NCI-H1694 (cell line): ENCODE data around the gene EBF4.
"Not testable (repeated sequence)": the region's sequence is repeated elsewhere in the genome, so short reads cannot be mapped to it uniquely, and the experiment has no call there.

Source experiments
- DNase-seq: peaks from one replicate; lab custom pipeline; 2025; lab: John Stamatoyannopoulos, UW

Gene EBF4

DNA sequence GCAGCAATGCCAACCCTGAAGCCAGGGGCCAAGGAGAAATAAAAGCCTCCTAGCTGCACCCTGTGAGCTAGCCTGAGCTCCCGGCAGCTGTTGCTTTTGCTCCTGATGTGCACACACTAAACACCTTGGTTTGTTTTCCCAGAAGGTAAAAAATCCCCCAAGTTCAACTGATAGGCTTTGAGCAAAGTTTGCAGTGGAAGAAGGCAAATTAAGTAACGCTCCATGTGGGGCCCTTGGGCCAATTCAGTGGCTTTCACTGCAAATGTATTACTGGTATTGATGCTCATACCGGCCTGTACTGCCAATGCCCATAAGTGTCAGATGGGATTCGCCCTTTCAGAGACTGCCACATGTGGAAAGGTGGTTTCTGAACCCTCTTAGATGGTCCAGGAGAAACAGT is 19.1 kb upstream of the EBF4 start:
- DNase-seq = no peak

DNA sequence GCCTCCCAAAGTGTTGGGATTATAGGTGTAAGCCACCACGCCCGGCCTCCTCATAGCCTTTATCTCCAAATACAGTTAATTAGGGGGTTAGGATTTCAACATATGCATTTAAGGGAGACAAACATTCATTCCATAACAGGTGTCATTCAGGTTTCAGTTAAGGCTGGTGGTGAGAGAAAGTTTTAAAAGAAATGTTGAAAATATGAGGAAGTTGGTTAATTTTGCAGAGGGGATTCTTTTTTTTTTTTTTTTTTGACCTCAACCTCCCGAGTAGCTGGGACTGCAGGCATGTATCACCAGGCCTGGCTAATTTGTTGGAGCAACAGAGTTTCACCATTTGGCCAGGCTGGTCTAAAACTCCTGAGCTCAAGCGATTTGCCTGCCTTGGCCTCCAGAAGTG is 12.5 kb upstream of the EBF4 start:
- DNase-seq = no peak

DNA sequence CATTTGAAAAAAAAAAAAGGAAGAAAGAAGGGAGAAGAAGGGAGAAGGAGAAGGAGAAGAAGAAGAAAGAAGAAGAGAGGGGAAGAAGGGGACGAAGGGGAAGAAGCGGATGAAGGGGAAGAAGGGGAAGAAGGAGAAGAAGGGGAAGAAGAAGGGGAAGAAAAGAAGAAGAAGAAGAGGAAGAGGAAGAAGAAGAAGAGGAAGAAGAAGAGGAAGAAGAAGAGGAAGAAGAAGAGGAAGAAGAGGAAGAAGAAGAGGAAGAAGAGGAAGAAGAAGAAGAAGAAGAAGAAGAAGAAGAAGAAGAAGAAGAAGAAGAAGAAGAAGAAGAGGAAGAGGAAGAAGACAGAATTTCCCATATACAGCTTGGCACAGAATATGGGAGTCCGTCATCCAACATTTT is 10.5 kb upstream of the EBF4 start:
- not testable (repeated sequence) for DNase-seq

DNA sequence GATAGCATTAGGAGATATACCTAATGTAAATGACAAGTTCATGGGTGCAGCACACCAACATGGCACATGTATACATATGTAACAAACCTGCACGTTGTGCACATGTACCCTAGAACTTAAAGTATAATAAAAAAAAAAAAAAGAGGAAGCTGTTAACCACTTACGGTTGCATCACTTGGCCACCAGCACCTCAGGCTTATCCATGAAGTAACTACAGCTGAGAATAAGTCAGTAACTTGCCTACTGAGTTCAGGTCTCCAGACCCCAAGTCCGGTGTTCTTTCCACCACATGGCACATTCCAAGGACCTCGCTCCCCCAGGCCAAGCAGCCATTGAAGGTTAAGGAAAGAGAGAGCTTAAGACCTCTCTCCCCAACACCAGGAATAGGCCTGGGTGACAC is 7.8 kb upstream of the EBF4 start:
- DNase-seq = not testable (repeated sequence)

DNA sequence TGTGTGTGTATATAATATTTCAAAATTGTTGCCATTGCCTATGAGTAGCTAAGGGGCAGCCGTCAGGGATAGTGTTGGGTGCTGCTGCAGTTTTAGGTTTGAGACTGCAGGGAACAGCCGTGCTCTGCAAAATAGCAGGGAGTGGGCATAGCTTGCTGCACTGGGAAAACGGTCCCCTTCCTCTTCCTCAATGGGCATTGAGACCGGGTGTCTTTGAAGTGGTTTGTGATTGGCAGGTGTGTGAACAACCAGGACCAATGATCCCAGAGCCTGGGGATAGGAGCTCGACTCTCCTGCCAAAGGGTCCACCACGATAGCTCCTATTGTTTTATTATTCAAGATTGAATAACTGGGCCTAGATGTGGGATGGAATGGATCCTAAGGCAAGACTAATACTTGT is 5.1 kb upstream of the EBF4 start:
- DNase-seq = no peak

DNA sequence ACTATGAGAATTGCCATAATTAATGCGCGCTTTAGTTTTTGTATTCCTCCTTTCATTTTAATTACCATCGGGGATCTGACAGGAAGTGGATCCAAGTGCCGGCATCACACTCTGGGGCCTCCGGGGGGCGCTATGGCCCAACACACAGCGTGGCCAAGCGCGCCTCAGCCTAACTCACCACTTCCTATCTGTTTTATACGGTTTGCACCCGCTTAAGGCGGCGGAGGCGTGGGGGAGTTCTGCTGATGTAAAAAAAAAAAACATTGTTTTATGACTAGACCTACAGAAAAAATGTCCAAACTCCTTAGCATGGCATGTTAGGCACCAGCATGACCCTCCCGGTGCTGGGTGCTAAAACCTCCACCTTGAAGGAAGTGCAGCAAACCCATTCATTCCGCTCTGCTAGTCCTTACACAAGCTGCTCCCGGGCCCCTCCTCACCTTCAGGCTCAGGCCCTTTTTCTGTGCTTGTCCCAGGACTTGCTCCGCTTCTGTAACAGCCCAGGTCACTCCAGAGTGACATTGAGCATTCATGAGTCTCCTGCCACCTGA is 4.5 kb upstream of the EBF4 start:
- DNase-seq = peak; percentile 33

DNA sequence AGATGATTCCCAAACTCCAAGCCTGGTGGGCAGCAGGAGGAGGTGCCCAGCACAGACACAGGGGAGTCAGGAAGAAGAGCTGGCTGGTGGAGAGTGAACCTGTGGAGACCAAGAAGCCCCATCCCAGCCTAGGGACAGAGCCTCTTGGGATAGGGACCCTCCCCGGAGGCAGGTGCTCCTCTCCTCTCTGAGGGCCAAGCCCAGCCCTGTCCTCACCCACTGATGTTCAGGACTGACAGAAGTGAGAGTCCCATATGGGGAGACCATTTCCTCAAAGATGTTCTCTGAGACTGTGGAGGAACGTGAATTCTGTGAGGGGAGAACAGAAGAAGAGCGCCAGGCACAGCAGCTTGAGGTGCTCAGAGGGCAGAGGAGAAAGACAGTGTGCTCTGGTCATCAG is 2.4 kb upstream of the EBF4 start:
- no peak for DNase-seq

DNA sequence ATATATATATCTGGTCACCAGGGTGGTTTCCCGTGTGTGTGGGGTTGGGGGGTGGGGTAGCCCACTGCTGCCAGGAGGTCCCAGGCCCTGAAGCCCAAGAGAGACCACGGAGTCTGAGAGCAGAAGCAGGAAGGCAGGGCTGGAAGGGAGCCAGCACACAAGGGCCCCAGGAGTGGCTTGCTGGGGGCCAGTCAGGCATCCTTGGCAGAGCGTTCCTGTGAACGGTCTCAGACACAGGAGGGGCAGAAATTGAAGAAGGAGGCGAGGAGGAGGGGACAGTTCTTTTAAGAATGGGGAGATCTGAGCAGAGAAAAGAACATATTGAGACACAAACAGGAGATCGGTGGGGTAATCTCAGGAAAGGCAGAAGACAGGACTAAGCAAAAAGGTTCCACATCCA is 1.9 kb upstream of the EBF4 start:
- no peak for DNase-seq

DNA sequence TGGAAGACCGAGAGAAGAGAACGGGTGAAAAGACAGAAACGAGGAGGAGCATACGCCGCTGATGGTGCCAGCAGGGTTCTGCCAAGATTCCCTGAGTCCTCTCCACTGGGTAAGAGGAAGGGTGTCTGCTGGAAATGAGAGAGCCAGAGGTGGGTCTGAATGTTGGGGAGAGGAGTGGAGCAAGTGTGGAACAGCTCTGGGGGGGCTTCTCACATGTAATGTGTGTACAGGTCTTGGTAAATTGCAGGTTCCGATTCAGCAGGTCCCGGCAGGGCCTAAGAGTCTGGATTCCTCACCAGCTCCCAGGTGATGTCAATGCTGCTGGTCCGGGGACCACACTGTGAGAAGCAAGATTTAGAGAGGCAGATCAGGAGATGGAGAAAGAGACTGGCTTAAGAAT is 1.5 kb upstream of the EBF4 start:
- DNase-seq = no peak

DNA sequence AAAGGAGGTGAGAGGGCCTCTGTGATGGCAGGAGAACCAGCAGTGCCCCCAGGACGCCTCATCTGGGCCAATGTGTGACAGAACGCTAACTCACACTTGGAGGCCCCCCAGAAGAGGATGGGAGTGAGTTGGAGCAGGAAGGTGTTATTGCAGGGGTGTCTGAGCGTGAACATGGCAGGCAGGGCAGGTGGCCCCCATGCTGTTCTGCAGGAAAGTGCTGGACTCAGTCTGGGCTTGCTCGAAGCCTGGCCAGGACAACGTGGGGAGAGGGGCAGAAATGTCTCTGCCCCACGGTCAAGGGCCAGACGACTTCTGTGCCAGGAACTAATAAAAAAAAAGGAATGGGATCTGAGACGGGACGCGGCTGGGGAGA is 931 bp upstream of the EBF4 start:
- no peak for DNase-seq

DNA sequence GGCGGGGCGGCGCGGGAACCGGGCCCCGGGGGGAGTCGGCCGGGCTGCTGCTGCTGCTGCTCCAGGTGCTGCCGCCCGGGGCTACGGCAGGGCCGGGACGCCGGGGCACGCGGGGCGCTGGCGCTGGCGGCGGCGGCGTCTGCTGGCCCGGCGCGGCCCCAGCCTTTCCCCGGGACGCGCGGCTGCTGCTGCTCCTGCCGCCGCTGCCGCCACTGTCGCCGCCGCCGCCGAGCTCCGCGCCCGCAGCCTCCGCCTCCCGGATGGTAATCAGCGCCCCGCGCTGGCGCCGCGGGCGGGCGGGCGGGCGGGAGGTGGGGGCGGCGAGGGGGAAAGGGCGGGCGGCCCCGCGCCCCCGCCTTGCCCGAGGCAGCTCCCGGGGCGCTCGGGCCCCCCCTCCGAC is 306 bp downstream of the EBF4 start:
- no peak for DNase-seq

DNA sequence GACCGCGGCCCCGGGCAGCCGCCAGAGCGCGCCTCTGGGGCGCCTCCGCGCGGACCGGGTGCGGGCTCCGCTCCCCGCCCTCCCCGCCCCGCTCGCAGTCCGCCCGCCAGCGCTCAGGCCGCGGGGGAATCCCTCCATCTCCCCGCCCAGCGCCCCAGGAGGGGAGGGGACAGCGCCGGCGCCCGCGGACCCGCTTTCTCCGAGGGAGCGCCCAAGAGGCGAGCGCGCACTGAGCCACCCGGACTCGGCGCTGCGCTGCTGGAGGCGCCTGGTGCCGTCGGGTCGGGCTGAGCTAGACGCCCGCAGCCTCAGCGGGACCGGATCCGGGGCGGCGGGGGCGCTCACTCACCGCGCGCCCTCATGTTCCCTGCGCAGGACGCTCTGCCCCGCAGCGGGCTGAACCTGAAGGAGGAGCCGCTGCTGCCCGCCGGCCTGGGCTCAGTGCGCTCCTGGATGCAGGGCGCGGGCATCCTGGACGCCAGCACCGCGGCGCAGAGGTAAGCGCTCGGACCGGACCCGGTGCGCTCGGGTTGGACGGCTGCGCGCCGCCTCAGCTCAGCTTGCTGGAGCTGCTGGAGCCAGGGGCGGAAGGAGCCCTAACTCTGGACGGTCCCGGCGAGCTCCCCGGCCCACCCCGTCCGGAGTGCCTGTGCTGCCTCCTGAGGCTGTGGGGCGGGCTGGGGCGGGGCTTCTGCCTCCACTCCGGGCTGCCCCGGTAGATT is 867 bp downstream of the EBF4 start:
- DNase-seq = peak; percentile 6

DNA sequence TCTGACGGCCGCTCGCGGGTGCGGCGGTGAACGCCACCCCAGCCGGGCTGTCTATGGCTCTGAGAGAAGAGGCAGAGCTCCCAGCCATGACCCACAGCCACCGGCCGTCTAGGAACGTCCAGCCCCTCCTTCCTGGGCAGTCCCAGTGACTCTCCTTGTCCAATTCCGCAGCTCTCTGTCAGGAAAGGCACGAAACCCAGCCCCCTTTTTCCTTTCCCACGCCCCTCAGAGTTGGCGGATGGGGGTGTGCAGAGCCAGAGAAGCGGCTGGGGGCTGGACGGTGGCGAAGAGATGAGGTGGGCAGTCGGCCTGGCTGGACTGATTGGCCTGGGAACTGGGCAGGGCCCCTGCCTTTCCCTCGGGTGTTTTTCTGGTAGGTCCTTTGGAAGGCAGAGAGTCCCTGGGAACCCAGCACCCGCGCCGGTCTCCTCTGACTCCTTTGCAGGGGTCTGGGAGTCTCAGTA is 1.5 kb downstream of the EBF4 start:
- DNase-seq = no peak

DNA sequence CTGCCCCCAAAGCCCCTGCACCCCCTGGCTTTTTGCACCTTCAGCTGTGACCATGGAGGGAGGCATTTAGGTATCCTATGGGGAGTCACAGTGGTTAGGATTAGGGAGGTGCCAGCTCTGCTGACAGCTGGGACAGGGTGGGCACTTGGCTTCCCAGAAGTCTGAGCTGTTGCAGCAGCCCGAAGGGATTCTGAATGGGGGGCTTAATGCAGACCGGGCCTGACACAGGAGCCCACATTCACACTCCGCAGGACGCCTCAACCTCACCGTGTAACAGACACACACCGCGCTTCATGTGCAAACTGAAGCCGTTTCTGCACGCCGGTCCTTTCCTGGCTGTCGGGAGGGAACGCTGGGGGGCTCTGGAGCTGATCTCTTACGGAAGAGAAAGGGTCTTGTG is 1.9 kb downstream of the EBF4 start:
- DNase-seq = no peak

DNA sequence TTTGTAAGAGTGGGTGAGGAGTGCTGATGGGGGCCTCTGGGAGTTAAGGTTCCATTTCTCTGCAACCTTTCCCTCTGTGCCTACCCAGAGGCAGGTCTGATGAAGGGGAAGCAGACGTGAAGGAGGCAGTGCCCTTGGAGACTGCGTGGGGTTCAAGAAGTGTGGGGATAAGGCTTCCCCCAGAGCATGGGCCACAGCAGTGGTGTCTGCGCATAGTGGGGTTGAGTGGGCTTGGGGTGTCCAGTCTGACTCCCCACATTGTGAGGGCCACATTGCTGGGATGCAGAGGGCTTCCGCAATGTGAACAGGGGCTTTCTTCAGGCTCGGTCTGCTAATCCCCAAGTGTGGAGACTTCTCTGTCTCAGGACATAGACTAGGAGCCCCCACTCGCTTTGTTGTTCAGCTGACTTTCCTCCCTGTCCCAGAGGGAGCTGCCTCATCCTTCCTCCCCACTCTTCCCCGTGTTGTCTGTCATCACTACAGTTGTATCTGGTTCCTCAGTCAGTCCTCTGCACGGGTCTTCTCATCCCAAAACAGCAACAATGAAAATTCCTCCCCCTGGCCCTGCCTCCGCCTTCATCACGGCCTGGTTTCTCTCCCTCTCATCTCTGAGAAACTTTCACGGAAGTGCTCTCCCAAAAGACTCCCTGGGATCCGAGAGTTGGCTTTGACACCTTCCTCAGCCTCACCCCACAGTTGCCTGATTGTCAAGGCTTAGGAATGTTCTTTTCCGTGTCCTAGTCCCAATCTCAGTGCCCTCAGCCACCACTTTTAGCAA is 2.8 kb downstream of the EBF4 start:
- no peak for DNase-seq

DNA sequence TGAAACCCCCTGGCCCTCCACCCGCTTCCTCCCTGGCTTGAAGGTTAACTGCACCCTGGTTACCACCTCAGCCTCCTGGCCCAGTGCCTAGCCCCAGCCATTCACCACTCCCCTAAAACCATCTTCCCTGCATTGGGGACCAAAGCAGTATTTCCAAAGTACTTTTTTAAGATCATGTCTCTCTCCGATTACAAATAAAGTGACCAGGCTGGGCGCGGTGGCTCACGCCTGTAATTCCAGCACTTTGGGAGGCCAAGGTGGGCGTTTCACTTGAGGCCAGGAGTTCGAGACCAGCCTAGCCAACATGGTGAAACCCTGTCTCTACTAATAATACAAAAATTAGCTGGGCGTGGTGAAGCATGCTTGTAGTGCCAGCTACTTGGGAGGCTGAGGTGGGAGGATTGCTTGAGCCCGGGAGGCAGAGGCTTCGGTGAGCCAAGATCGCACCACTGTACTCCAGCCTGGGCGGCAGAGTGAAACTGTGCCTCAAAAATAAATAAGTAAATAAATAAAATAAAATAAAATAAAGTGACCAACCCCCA is 3.5 kb downstream of the EBF4 start:
- DNase-seq = not testable (repeated sequence)

DNA sequence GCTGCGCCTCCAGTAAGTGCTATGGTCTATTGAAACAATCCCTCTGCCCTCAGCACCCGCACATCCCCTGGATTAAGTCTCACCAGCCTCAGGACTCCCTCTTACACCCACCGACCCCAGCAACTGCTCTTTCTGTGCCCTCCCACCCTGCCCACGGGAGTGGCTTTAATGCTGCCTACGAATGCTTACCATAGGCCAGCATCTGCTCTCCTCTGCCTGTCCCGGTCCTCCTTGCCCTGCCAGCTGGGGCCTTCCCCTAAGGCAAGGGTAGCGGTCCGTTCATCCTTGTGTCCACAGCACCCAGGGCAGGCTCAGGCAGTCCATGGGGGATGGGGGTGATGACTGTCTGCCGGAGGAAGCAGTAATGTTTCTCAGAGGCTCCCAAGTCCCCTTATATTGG is 4.1 kb downstream of the EBF4 start:
- DNase-seq = no peak

DNA sequence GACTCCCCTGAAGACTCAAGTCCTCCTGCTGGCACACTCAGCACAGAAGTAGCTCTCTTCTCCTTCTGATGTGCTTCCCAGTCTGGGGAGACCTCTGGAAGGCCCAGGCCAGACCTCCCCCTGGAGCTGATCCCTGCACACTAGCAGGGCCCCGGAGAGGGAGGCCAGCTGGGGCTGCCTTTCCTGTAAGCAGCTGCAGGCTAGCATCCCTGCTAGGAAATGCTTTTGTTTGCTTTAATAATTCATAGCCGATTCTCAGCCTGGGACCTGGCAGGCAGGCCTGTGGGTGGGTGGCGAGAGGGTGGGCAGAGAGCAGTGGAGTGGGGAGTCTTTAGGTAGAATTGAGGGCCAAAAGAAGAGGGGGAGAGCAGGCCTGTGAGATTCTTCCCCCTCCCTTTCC is 5.2 kb downstream of the EBF4 start:
- no peak for DNase-seq

DNA sequence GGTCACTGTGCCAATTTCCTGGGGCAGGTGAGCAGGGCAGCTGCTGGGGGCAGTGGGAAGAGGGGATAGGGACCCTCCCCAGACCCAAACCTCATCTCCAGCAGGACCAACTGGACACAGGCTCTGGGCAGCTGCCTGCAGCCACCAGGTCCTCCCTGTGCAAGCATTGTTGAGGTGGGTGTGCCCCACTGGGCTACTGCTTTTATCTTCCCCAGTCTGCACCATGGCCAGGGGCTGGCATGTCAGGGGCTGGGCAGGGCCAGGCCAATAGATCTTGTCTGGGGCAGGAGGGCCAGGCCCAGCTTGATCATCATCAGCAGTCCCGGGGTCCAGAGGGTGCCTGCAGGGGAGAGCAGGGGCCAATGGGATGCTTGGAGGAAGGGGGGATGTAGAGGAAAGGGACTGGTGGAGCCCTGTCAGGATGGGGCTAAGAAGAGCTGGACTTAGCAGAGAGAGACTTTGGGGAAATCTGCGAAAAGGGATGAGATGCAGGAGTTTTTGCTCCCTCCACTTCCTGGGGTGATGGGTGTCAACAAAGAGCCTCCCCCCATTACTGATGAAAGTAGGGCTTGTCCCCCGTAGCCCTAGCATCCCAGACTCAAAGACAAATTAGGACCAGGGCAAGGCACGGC is 5.7 kb downstream of the EBF4 start:
- DNase-seq = no peak

DNA sequence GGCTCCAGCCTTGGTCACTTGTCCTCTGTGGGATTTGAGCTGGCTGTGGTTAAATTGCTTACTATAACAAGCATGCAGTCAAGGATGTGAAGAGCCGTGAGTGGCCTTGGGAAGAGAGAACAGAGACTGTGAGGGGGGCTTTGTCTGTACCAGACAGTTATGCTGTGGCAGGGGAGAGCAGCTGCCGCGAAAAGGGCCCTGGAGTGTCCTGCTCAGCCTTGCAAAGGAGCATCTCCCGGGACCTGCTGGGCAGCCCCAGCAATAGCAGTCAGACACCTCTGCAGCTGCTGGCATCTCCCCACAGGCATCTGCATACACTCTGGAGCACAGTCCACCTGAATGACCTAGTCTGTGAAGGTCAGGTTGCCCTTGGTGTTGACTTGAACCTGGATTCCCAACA is 6.3 kb downstream of the EBF4 start:
- DNase-seq = no peak

DNA sequence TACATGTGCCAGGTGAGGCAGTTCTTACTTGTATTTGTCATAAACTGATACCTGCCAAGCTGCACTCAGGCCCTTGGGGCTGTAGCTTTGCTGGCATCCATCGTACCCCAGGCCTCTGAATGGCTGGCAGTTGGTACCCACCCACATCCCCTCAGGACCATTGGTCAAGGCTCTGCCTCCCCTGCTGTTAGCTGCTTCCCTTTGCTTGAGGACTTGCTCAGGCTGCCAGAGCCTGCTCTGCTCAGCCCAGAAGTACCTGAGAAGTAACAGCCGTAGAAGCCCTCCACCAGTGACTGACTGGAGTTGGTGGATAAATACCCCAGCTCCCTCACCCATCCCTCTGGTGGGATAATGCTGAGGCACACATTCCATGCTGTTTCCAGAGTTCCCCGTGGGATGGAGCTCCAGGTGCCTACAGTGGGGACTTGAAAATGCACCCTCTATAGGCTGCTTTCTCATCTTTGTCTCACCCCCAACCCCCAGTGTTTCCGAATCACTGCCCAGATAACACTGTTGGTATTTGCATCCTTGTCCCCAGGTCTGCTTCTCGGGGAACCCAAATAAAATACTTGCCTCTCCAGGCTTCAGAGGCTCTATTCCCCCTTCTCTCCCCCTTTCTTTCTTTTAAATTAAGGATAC is 7.3 kb downstream of the EBF4 start:
- DNase-seq = no peak

DNA sequence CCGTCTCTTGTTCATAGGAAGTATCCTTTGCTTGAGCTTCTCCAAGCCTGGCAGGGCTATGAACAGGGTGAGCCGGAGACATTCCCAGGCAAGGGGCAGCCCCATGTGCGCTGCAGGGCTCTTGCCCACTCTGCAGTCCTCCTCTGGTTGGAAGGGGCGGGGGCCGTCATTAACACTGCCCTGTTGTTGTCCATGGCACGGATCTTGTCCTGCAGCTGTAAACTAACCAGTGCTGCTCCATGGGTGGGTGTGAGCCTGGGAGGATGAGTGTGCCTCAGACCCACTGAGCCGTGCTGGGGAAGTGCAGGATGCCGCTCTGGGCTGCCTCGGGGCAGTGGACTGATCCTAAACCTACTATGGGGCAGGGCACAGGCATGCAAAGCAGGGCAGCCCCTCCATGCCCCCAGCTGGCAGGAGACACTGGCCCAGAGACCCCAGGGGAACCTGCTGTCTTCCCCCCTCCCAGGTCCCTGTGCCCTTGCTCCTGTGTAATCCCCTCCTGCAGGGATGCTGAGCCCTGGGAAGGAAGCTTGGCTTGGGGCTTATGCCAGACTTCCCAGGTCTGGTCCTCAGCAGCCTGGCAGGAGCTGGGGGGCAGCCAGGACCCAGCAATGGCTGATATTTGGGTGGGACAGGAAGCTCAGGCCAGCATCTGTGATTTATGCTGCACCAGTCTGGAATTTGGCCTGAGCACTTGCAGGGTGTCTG is 8.5 kb downstream of the EBF4 start:
- no peak for DNase-seq
